ENCODE data around the gene TRAPPC2L.

DNA sequence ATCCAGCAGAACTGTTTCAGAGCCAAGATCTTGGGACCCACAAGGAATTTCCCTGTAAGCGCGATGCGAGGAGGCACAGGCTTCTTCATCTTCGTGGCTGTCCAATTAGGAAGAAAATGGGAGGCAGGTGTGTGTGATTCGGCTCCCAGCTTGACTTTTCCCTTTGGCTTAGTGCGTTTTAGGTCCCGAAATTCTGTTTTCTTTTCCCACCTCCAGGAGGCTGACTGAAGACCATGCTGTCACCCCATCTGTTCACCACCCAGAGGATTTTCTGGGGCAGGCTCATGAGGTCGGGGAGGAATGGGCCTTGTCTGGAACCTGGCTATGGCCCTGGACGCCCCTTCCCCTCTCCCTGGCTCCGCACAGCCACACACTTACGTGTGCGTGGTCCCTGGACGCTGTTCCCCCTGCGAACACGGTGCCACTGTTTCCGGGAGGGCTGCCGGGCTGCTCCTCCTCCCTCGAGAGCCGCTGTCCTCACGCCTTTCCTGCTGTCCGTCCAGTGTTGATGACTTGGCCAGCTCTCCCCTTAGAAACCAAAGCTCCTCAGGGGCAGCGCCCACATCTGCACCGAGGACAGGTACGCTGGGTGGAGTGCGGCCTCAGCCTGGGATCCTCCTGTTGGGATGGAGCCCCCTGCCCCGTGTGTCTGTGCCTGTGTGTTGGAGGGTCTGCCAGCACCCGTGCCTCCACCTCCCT lies 12.2 kb downstream of the TRAPPC2L start:
- TF ChIP-seq EP300 (IDR thresholded peaks at IDR 0.05): no peak
- TF ChIP-seq POLR2A (IDR thresholded peaks at IDR 0.05): no peak
- TF ChIP-seq, protein P1, sequence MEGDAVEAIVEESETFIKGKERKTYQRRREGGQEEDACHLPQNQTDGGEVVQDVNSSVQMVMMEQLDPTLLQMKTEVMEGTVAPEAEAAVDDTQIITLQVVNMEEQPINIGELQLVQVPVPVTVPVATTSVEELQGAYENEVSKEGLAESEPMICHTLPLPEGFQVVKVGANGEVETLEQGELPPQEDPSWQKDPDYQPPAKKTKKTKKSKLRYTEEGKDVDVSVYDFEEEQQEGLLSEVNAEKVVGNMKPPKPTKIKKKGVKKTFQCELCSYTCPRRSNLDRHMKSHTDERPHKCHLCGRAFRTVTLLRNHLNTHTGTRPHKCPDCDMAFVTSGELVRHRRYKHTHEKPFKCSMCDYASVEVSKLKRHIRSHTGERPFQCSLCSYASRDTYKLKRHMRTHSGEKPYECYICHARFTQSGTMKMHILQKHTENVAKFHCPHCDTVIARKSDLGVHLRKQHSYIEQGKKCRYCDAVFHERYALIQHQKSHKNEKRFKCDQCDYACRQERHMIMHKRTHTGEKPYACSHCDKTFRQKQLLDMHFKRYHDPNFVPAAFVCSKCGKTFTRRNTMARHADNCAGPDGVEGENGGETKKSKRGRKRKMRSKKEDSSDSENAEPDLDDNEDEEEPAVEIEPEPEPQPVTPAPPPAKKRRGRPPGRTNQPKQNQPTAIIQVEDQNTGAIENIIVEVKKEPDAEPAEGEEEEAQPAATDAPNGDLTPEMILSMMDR (IDR thresholded peaks at IDR 0.05): no peak
- TF ChIP-seq POLR2AphosphoS5 (IDR thresholded peaks at IDR 0.05): no peak

Measured in upper lobe of left lung (tissue), 4 donors.